GM12891 (cell line): ENCODE measurements around the gene UBE2M.

Experiments
- POLR2AphosphoS5 ChIP-seq: IDR thresholded peaks from 2 replicates; pipeline ENCODE4 v1.6.1; 2011; ENCODE audit warnings: low read depth, low read length, control low read depth
- SPI1 ChIP-seq: IDR thresholded peaks from 2 replicates; pipeline ENCODE4 v1.6.1; 2011; ENCODE audit warnings: low read depth, low read length, control low read depth

DNA sequence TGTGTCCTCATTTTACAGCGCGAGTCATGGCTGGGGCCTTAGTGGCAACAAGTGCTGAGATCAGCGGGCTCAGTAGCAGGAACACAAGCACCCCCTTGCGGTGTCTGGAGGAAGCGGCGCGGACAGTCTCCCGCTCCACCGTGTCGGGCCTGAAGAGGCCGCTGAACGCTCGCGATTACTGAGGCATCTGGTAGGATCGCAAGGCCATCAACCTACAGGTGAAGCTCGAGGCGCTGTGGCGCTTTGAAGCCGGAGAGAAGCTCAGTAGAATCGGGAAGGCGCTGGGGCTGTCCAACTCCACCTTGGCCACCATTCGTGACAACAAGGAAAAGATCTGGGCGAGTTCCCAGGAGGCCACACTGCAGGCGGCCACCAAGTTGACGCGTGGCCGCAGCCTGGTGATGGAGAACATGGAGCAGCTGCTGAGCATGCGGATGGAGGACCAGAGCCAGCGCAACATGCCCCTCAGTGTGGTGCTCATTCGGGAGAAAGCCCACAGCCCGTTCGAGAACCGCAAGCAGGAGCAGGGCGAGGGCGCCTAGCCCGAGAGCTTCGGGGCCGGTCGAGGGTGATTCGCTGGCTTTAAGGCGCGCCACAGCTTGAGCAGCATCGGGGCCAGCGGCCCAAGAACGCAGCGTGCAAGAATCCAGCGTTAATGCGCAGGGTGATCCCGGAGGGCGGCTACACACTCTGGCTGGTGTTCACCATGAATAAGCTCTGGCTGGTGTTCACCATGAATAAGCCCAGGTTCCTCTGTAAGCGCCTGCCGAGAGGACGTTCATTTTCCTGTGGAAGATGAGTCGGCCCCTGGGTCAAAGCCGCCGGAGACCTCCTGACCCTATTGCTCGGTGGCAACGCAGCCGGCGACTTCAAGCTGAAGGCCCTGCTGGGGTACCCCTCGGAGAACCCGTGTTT lies 23.1 kb upstream of the UBE2M start:
- TF ChIP-seq POLR2AphosphoS5 (no peak), SPI1 (no peak)
